CD4-positive, CD25-positive, alpha-beta regulatory T cell (primary cell): ENCODE data around the gene ARHGAP22. TPM values are rescaled to one million over a fixed set of nuclear protein-coding genes. Genes with fewer than 3 reads are reported as not detected.

Experiments used
- ATAC-seq, 2 donors: fragments of 150-1000 bp; cut with Tn5 transposase; one replicate each; pipeline ENCODE4 v1.10.0; 2021; ENCODE audit warnings: low read depth in 2 of 2, moderate number of reproducible peaks in 2 of 2, moderate library complexity in 1 of 2
- DNase-seq, 3 donors: peaks; one replicate each; pipeline versions ENCODE4 v3.0.0 to v3.0.0-alpha.2; 2012 to 2022; ENCODE audit warnings: mixed read lengths in 1 of 3
- H3K27ac ChIP-seq: one replicate; pipeline ENCODE4 v1.7.0; 2013; ENCODE audit warnings: mild to moderate bottlenecking, low read length; ENCODE audit not compliant: insufficient read depth, poor library complexity, severe bottlenecking
- H3K27me3 ChIP-seq: one replicate; pipeline ENCODE4 v1.7.0; 2013; ENCODE audit warnings: low read length; ENCODE audit not compliant: control insufficient read depth, insufficient read depth
- H3K36me3 ChIP-seq: one replicate; pipeline ENCODE4 v1.7.0; 2013; ENCODE audit warnings: mild to moderate bottlenecking, low read length, moderate library complexity; ENCODE audit not compliant: control insufficient read depth, insufficient read depth
- H3K4me1 ChIP-seq: 2 replicates; pipeline ENCODE4 v1.7.0; 2013; ENCODE audit warnings: mild to moderate bottlenecking, low read length; ENCODE audit not compliant: insufficient read depth, control insufficient read depth, poor library complexity, severe bottlenecking
- H3K4me3 ChIP-seq: one replicate; pipeline ENCODE4 v1.7.0; 2013; ENCODE audit warnings: low read depth, mild to moderate bottlenecking, low read length, moderate library complexity
- H3K9me3 ChIP-seq, 2 experiments: 1 replicate in 1 of 2; 2 replicates in 1 of 2; pipeline ENCODE4 v1.7.0; 2013; ENCODE audit warnings: low read length in 2 of 2, mild to moderate bottlenecking in 1 of 2, moderate library complexity in 1 of 2; ENCODE audit not compliant: control insufficient read depth in 2 of 2
- H3K27ac Mint-ChIP-seq, 3 donors: one replicate each; pipeline ENCODE4 v1.8.0; 2020 to 2022; ENCODE audit warnings: mild to moderate bottlenecking in 3 of 3, mixed read lengths in 3 of 3, moderate library complexity in 2 of 3
- H3K27me3 Mint-ChIP-seq: one replicate; pipeline ENCODE4 v1.8.0; 2022; ENCODE audit warnings: mild to moderate bottlenecking, mixed read lengths
- H3K36me3 Mint-ChIP-seq: one replicate; pipeline ENCODE4 v1.8.0; 2020; ENCODE audit warnings: mixed read lengths
- H3K4me1 Mint-ChIP-seq, 4 donors: one replicate each; pipeline ENCODE4 v1.8.0; 2020 to 2022; ENCODE audit warnings: mixed read lengths in 4 of 4, mild to moderate bottlenecking in 1 of 4
- H3K4me3 Mint-ChIP-seq, 4 donors: one replicate each; pipeline ENCODE4 v1.8.0; 2020 to 2022; ENCODE audit warnings: mild to moderate bottlenecking in 4 of 4, mixed read lengths in 4 of 4, moderate library complexity in 3 of 4
- H3K9me3 Mint-ChIP-seq, 7 donors: one replicate each; pipeline ENCODE4 v1.8.0; 2020 to 2022; ENCODE audit warnings: mixed read lengths in 7 of 7, mild to moderate bottlenecking in 3 of 7, moderate library complexity in 2 of 7
- polyA plus RNA-seq, 4 donors: library from polyadenylated mRNA; unstranded; fragments of 300-500 nt; fragmentation: Illumina TruSeq; gene quantifications; one replicate each; pipeline ENCODE4 v1.2.3, GENCODE V29; 2021
- total RNA-seq: library from RNA; stranded (reverse); gene quantifications from one replicate; pipeline ENCODE4 v1.2.3, GENCODE V29; 2022

Gene ARHGAP22
- total and polyA plus RNA-seq, 5 donors from 2014 or later: 0.42 TPM; not detected in 4

DNA sequence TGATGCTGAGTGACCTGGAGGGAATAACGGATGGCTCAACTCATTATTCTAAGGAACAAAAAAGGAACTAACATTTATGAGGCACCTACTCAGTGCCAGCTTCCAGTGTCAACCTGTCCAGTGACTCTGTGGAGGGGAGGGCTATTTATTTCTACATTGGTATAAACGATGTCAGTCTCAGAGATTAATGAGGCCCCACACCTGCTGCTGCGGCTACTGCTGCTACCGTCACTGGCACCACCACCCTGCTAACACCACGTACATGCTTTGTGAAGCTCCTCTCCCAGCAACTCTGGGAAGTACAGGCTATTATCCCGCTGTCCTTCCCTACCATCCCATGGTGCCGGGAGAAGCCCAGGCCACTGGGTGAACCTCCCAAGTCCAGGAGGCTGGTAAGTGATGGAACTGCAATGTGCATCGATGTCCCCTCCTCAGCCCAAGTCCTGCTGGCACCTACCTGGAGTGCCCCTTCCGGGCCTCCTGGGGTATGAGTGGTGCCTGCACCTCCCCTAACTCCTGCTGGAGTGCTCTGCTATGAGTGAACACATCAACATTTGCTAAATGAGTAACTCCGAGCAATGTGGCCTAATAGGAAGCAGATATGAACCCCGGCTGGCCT is 101.5 kb downstream of the ARHGAP22 start:
- Histone ChIP-seq H3K4me3 (no peak overlapping the region), H3K36me3 (no peaks in the 10 kb centered on the region), H3K4me1 (no peaks in the 10 kb centered on the region), H3K27ac (no peak overlapping the region), H3K9me3 (no peaks in the 10 kb centered on the region), H3K27me3 (no peaks in the 10 kb centered on the region)
- no peak overlapping the region for H3K4me3 Mint-ChIP-seq
- H3K27me3 Mint-ChIP-seq: no peaks in the 10 kb centered on the region
- no peaks in the 10 kb centered on the region for H3K4me1 Mint-ChIP-seq
- ATAC-seq: no peak
- H3K36me3 Mint-ChIP-seq: no peaks in the 10 kb centered on the region
- no peak overlapping the region for H3K27ac Mint-ChIP-seq
- DNase-seq: no peak
- H3K9me3 Mint-ChIP-seq: no peaks in the 10 kb centered on the region

DNA sequence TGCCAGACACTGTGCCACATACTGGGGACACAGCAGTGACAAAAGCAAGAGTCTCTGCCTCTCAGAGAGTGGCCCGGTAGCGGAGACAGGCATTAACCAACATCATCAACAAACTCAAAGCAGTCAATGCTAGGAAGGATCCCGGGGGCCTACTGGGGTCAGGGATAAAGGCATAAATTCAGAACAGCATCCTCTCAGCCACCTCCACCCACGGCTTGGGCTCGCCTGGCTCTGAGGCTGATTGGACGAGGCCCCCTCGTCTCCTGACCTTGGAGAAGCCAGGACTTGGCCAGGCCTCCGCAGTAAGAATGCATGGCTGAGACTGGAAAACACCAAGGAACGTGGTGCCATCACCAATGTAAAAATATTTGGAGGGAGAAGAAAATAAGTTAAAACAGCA is 102.1 kb downstream of the ARHGAP22 start:
- Mint-ChIP-seq H3K36me3 (no peaks in the 10 kb centered on the region), H3K4me1 (no peaks in the 10 kb centered on the region), H3K9me3 (no peaks in the 10 kb centered on the region), H3K27ac (no peak overlapping the region), H3K4me3 (no peak overlapping the region), H3K27me3 (no peaks in the 10 kb centered on the region)
- no peaks in the 10 kb centered on the region for H3K9me3 ChIP-seq
- no peaks in the 10 kb centered on the region for H3K4me1 ChIP-seq
- no peak overlapping the region for H3K4me3 ChIP-seq
- no peak for ATAC-seq
- no peak for DNase-seq
- no peaks in the 10 kb centered on the region for H3K36me3 ChIP-seq
- no peaks in the 10 kb centered on the region for H3K27me3 ChIP-seq
- no peak overlapping the region for H3K27ac ChIP-seq

DNA sequence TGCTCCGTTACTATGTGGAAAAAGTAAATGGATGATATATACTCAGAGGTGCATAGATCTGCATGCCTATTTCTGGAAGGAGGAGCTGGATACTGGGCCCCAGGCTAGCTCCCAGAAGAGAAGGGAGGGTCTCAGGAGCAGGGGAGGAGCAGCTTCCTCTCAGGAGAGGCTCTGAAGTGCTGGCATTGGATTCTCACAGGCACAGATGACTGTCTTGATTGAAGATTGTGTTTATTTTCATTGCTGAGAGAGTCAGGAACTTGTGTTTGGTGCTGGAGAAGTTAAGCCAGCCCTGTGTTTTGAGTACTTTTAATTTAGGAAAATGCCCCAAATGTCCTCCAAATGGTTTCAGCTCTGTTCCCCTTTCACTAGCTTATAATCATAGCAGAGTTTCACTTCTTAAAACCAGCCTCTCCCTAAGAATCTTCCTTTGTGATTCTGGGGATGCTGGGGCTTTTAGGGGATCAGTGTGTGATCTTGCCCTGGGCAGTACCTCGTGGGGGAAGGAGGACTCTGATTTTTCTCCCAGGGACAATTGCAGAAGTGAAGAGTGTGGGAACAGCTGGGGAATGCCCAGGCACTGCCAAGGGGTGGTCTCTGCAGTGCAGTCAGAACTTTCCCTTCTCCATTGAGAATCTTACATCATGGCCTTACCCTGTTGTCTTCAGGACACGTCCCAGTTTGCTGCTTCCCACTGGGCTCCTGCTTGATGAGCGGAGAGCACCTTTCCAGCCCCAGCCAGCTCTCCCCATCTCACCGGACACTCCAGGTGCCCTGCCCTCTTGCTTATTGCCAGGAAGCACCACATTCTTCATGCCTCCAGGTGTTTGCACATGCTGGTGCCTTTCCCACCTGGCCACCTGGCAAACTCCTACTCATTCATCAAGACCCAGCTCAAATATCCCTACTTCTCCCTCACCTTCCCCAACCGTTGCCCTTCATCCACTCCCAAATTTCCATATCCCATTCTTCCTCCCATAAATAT is 102.8 kb downstream of the ARHGAP22 start:
- H3K4me3 ChIP-seq: no peak overlapping the region
- Mint-ChIP-seq H3K4me1 (no peaks in the 10 kb centered on the region), H3K9me3 (no peaks in the 10 kb centered on the region), H3K27ac (no peak overlapping the region), H3K36me3 (no peaks in the 10 kb centered on the region), H3K4me3 (no peak overlapping the region), H3K27me3 (no peaks in the 10 kb centered on the region)
- ATAC-seq (no peak), DNase-seq (no peak)
- H3K27ac ChIP-seq: no peak overlapping the region
- H3K36me3 ChIP-seq: no peaks in the 10 kb centered on the region
- no peaks in the 10 kb centered on the region for H3K9me3 ChIP-seq
- no peaks in the 10 kb centered on the region for H3K27me3 ChIP-seq
- H3K4me1 ChIP-seq: no peaks in the 10 kb centered on the region

DNA sequence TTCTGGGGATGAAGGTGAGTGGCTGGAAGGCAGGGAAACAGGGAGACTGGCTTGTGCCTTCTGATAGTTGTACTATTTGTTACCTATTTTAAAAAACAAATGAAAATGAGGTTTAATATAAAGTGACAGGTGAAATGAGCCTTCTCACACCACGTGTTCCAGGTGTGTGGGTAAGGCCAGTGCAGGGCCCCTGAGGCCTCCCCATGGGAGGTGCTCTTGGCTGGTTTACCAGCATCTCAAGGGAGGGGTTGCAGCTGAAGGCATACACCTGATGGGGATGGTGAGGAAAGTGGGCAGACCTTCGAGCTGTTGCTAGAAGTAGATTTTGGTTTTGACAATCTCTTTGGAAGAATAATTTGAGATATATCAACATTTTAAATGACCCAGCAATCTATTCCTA is 103.6 kb downstream of the ARHGAP22 start:
- no peaks in the 10 kb centered on the region for H3K4me1 ChIP-seq
- Mint-ChIP-seq H3K27me3 (no peaks in the 10 kb centered on the region), H3K4me1 (no peaks in the 10 kb centered on the region), H3K9me3 (no peaks in the 10 kb centered on the region), H3K36me3 (no peaks in the 10 kb centered on the region), H3K4me3 (no peak overlapping the region), H3K27ac (no peak overlapping the region)
- DNase-seq: no peak
- H3K27ac ChIP-seq: no peak overlapping the region
- H3K27me3 ChIP-seq: no peaks in the 10 kb centered on the region
- ATAC-seq: no peak
- no peaks in the 10 kb centered on the region for H3K36me3 ChIP-seq
- no peak overlapping the region for H3K4me3 ChIP-seq
- no peaks in the 10 kb centered on the region for H3K9me3 ChIP-seq

DNA sequence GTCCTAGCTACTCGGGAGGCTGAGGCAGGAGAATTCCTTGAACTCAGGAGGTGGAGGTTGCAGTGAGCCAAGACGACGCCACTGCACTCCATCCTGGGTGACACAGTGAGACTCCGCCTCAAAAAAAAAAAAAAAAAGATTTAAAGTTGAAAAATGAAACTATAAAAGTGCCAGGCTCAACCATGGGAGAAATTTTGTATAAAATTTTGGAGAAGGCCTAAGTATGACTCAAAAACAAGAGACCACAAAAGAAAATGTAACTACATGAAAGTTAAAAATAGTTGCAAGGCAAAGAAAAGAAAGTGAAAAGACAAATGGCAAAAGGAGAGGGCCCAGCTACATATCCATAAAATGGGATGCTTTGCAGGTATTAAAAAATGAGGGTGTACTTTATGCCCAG is 104.1 kb downstream of the ARHGAP22 start:
- no peak for ATAC-seq
- no peak for DNase-seq
- H3K36me3 ChIP-seq: no peaks in the 10 kb centered on the region
- Mint-ChIP-seq H3K4me3 (no peak overlapping the region), H3K27me3 (peaks cover under 1% of the 10 kb centered on the region), H3K27ac (no peak overlapping the region), H3K36me3 (no peaks in the 10 kb centered on the region), H3K9me3 (no peaks in the 10 kb centered on the region), H3K4me1 (no peaks in the 10 kb centered on the region)
- no peaks in the 10 kb centered on the region for H3K27me3 ChIP-seq
- H3K9me3 ChIP-seq: no peaks in the 10 kb centered on the region
- no peak overlapping the region for H3K4me3 ChIP-seq
- no peak overlapping the region for H3K27ac ChIP-seq
- no peaks in the 10 kb centered on the region for H3K4me1 ChIP-seq

DNA sequence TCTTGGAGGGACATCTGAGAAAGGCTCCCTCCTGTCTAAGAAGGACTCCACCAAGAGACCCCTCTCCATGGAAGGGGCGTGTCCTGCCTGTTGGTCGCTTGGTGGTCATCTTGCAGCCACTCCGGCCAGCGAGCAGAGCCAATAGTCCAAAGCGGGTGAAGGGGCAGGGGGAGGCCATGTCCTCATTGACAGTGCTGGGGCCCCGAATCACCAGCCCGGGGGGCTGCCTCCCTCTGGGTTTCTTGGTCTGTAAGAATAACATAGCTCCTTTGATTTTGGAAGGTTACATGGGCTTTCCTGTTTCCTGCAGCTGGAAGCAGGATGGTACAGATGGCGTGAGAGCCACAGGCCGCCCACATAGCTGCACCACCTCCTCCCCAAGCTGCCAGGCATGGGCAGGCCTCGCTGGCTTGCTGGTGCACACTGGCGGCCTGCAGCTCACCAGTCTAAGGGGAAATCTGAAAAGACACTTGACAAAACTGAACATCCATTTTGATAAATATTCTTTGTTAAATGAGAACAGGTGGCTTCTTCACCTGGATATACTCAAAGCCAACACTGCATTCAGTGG is 105.8 kb downstream of the ARHGAP22 start:
- ATAC-seq: no peak
- Histone ChIP-seq H3K4me3 (no peak overlapping the region), H3K27ac (no peak overlapping the region), H3K4me1 (no peaks in the 10 kb centered on the region), H3K27me3 (no peaks in the 10 kb centered on the region), H3K9me3 (no peaks in the 10 kb centered on the region), H3K36me3 (no peaks in the 10 kb centered on the region)
- no peaks in the 10 kb centered on the region for H3K36me3 Mint-ChIP-seq
- peaks cover 0 to 10% (median 7%) of the 10 kb centered on the region in 4 donors for H3K4me1 Mint-ChIP-seq
- H3K27me3 Mint-ChIP-seq: peaks cover 14% of the 10 kb centered on the region
- DNase-seq: no peak
- H3K4me3 Mint-ChIP-seq: no peak overlapping the region
- no peak overlapping the region for H3K27ac Mint-ChIP-seq
- H3K9me3 Mint-ChIP-seq: no peaks in the 10 kb centered on the region

DNA sequence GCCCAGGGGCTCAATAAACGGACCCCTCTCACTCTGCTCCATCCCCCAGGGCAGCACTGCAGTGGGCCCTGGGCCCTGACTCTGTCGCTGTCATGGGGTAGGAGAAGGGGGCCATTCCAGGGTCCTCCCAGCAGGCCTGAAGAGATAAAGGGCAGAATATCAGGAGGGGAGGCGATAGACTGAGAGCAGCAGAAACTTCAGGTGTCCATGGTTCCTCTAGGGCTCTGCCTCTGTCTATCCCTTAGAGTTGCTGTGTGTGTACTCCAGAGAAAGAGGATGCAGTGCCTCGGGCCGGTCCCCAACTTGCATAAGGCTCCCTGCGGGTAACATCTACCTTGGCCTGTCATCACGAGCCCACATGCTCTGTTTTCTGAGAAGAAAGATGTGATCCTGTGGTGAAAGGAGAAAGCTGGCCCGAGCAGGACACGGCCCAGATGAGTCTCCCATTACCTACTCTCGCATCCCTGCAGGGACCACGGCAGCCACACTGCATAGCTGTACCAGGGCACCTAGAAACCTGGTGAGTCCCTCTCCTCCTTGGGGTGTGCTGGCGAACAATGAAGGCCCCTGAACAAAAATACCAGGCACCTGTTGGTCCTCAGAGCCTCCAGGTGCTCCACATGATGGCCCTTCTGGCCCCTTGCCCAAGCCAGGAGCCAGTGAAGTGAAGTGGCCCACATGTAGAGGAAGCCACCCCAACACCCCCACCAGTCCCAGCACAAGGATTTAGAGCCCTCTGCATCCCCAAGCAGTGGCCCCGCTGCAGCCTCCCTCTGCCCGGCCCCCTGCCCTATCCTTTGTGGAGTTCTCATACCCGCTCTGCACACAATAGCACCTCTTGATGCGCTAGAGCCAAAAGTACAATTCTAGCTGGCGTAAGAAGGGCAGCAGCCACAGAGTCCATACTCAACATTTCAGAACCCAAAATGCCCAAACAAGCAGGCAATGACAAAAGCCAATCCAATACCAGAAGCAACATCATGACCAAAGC is 106.8 kb downstream of the ARHGAP22 start:
- Mint-ChIP-seq H3K4me1 (peaks cover 0 to 15% (median 10%) of the 10 kb centered on the region in 4 donors), H3K9me3 (no peaks in the 10 kb centered on the region), H3K36me3 (no peaks in the 10 kb centered on the region), H3K27ac (no peak overlapping the region), H3K4me3 (no peak overlapping the region), H3K27me3 (peaks cover 14% of the 10 kb centered on the region)
- Histone ChIP-seq H3K4me3 (no peak overlapping the region), H3K4me1 (no peaks in the 10 kb centered on the region), H3K9me3 (no peaks in the 10 kb centered on the region), H3K36me3 (no peaks in the 10 kb centered on the region), H3K27me3 (no peaks in the 10 kb centered on the region), H3K27ac (no peak overlapping the region)
- DNase-seq (no peak), ATAC-seq (no peak)
